Measurements from ENCODE around the gene PCDHGB5.

GRCh38 chr5:141422742-141423291, 25.1 kb downstream of the PCDHGB5 start:
- TF ChIP-seq SUZ12 (IDR thresholded peaks at IDR 0.05): no peak
- TF ChIP-seq ELF4 (IDR thresholded peaks at IDR 0.05): no peak
- no peak for TF ChIP-seq FOXK2 (IDR thresholded peaks at IDR 0.05)
- no peak for TF ChIP-seq HDGF (IDR thresholded peaks at IDR 0.05; ENCODE audit: borderline replicate concordance)
- TF ChIP-seq ARNT (IDR thresholded peaks at IDR 0.05): no peak
- TF ChIP-seq PKNOX1 (IDR thresholded peaks at IDR 0.05): no peak
- no peak for TF ChIP-seq BHLHE40 (IDR thresholded peaks at IDR 0.05; ENCODE audit: borderline replicate concordance)
- TF ChIP-seq TARDBP (IDR thresholded peaks at IDR 0.05): no peak
- no peak for TF ChIP-seq NFRKB (IDR thresholded peaks at IDR 0.05)
- TF ChIP-seq ZNF384 (IDR thresholded peaks at IDR 0.05): no peak
- no peak for TF ChIP-seq SP1 (IDR thresholded peaks at IDR 0.05)
- TF ChIP-seq FOXM1 (IDR thresholded peaks at IDR 0.05; ENCODE audit: borderline replicate concordance): no peak
- TF ChIP-seq FOXA1 (IDR thresholded peaks at IDR 0.05): no peak
- no peak for TF ChIP-seq L3MBTL2 (conservative IDR thresholded peaks at IDR 0.05)
